Keratinocyte (primary cell): ENCODE results near the gene OXCT1. TPM values are rescaled to one million over a fixed set of nuclear protein-coding genes. Genes with fewer than 3 reads are reported as not detected.

Experiments used
- DNase-seq: peaks from one replicate; pipeline ENCODE4 v3.0.0-alpha.2; 2011; ENCODE audit warnings: low read depth, missing footprints, low spot score
- FAIRE-seq: peaks from 2 replicates; lab custom pipeline; 2011; peaks lifted over from hg19 to GRCh38; lab: Jason Lieb, UNC
- H2AFZ ChIP-seq: 2 replicates; pipeline ENCODE4 v1.6.0; 2012; ENCODE audit warnings: low read length, control low read depth, inconsistent platforms; ENCODE audit not compliant: control insufficient read depth
- H3K27ac ChIP-seq: 2 replicates; pipeline ENCODE4 v1.5.1; 2011; ENCODE audit warnings: low read length; ENCODE audit not compliant: control insufficient read depth, insufficient read depth
- H3K27me3 ChIP-seq: 3 replicates; pipeline ENCODE4 v1.6.0; 2011; ENCODE audit warnings: low read length; ENCODE audit not compliant: control insufficient read depth, insufficient read depth; ENCODE audit errors: extremely low read depth
- H3K36me3 ChIP-seq, 2 experiments: 2 replicates in 1 of 2; 3 replicates in 1 of 2; pipeline ENCODE4 v1.5.1; 2011; ENCODE audit warnings: low read length in 2 of 2, mild to moderate bottlenecking in 1 of 2; ENCODE audit not compliant: control insufficient read depth in 2 of 2, insufficient read depth in 2 of 2; ENCODE audit errors: extremely low read depth in 1 of 2
- H3K4me1 ChIP-seq: 3 replicates; pipeline ENCODE4 v1.5.1; 2011; ENCODE audit warnings: low read length; ENCODE audit not compliant: control insufficient read depth, insufficient read depth; ENCODE audit errors: extremely low read depth
- H3K4me2 ChIP-seq: 3 replicates; pipeline ENCODE4 v1.6.0; 2011; ENCODE audit warnings: low read depth, low read length; ENCODE audit not compliant: control insufficient read depth, insufficient read depth; ENCODE audit errors: extremely low read depth
- H3K4me3 ChIP-seq, 3 experiments: fragments of 200-600 bp in 1 of 3; sonication (generic) in 1 of 3; 2 replicates in 2 of 3; 3 replicates in 1 of 3; pipeline ENCODE4 v1.5.1; 2011 to 2016; ENCODE audit warnings: low read length in 3 of 3, mild to moderate bottlenecking in 3 of 3, control low read depth in 2 of 3, inconsistent platforms in 1 of 3, low read depth in 1 of 3, mixed read lengths in 1 of 3, mixed run types in 1 of 3, moderate library complexity in 1 of 3; ENCODE audit not compliant: control insufficient read depth in 2 of 3, insufficient read depth in 2 of 3; ENCODE audit errors: extremely low read depth in 1 of 3
- H3K79me2 ChIP-seq: 2 replicates; pipeline ENCODE4 v1.6.0; 2012; ENCODE audit warnings: low read length; ENCODE audit not compliant: control insufficient read depth, insufficient read depth
- H3K9ac ChIP-seq: 3 replicates; pipeline ENCODE4 v1.6.0; 2011; ENCODE audit warnings: low read length; ENCODE audit not compliant: control insufficient read depth, insufficient read depth; ENCODE audit errors: extremely low read depth
- H3K9me1 ChIP-seq: 3 replicates; pipeline ENCODE4 v1.6.0; 2011; ENCODE audit warnings: low read length; ENCODE audit not compliant: control insufficient read depth, insufficient read depth; ENCODE audit errors: extremely low read depth
- H3K9me3 ChIP-seq: 2 replicates; pipeline ENCODE4 v1.5.1; 2012; ENCODE audit warnings: low read depth, low read length; ENCODE audit not compliant: control insufficient read depth
- H4K20me1 ChIP-seq: 3 replicates; pipeline ENCODE4 v1.6.0; 2011; ENCODE audit warnings: low read length; ENCODE audit not compliant: control insufficient read depth, insufficient read depth; ENCODE audit errors: extremely low read depth
- CTCF ChIP-seq, 3 experiments: IDR thresholded peaks in 1 of 3; conservative IDR thresholded peaks in 1 of 3; optimal IDR thresholded peaks in 1 of 3; 2 replicates in 2 of 3; 3 replicates in 1 of 3; pipeline versions ENCODE3 to v1.5.1; 2011; ENCODE audit warnings: low read length in 3 of 3, mild to moderate bottlenecking in 3 of 3, moderate library complexity in 2 of 3, control low read depth in 1 of 3, inconsistent platforms in 1 of 3; ENCODE audit not compliant: insufficient read depth in 2 of 3; ENCODE audit errors: extremely low read depth in 1 of 3
- EZH2 ChIP-seq: IDR thresholded peaks from one replicate; pipeline ENCODE4 v1.6.1; 2012; ENCODE audit warnings: inconsistent platforms, mild to moderate bottlenecking, low read length, moderate library complexity
- dilution Hi-C: fragments of 300-500 bp; cut with MboI; formaldehyde crosslinking; loops from one replicate; pipeline ENCODE4 v1.7.0; 2020; ENCODE audit warnings: low sequenced_read_pairs; ENCODE audit not compliant: extremely low pct_ligation_motif_present
- polyA plus RNA-seq, 5 experiments: library from polyadenylated mRNA; depleted of rRNA in 3 of 5; stranded (reverse) in 3 of 5; stranded (forward) in 1 of 5; unstranded in 1 of 5; fragments of >200 nt; gene quantifications; 1 replicate in 1 of 5; 2 replicates in 3 of 5; 3 replicates in 1 of 5; pipeline versions ENCODE4 v1.2.1 to v1.2.3, GENCODE V29; 2011 to 2012; ENCODE audit warnings: missing spikeins in 2 of 5, low read depth in 1 of 5, low replicate concordance in 1 of 5

Gene OXCT1
- polyA plus RNA-seq, 1 donor (not counting 4 experiments of a cell fraction or from before 2014, with no cell fraction given) = 34.0 TPM

GRCh38 chr5:41812156-41812555 lies 58.1 kb downstream of the OXCT1 start:
- Histone ChIP-seq H3K27ac (no peak overlapping the region), H3K27me3 (no peaks in the 10 kb centered on the region), H3K9me3 (no peaks in the 10 kb centered on the region), H3K4me3 (no peak overlapping the region), H3K9ac (no peak overlapping the region), H2AFZ (no peak overlapping the region), H3K4me2 (no peak overlapping the region), H3K79me2 (no peaks in the 10 kb centered on the region), H3K36me3 (peaks cover 0 to 3% of the 10 kb centered on the region in 2 experiments), H3K4me1 (peaks cover 4% of the 10 kb centered on the region), H3K9me1 (no peaks in the 10 kb centered on the region), H4K20me1 (no peaks in the 10 kb centered on the region)
- dilution Hi-C loops = no loop called here
- TF ChIP-seq CTCF (optimal IDR thresholded peaks at IDR 0.05 in 1 of 3, IDR thresholded peaks at IDR 0.05 in 1 of 3, conservative IDR thresholded peaks at IDR 0.05 in 1 of 3; ENCODE audit: extremely low read depth in 1 of 3, insufficient read depth in 2 of 3, low read length in 3 of 3) = no peak
- TF ChIP-seq EZH2 = no peak
- DNase-seq = no peak
- no peak for FAIRE-seq

GRCh38 chr5:41809128-41809527 lies 61.1 kb downstream of the OXCT1 start:
- H3K36me3 ChIP-seq = peaks cover 2 to 9% of the 10 kb centered on the region in 2 experiments
- no peaks in the 10 kb centered on the region for H4K20me1 ChIP-seq
- no peaks in the 10 kb centered on the region for H3K4me1 ChIP-seq
- no peaks in the 10 kb centered on the region for H3K9me1 ChIP-seq
- no peak overlapping the region for H3K9ac ChIP-seq
- H3K27me3 ChIP-seq = no peaks in the 10 kb centered on the region
- TF ChIP-seq EZH2 (no peak), CTCF (optimal IDR thresholded peaks at IDR 0.05 in 1 of 3, IDR thresholded peaks at IDR 0.05 in 1 of 3, conservative IDR thresholded peaks at IDR 0.05 in 1 of 3; ENCODE audit: extremely low read depth in 1 of 3, insufficient read depth in 2 of 3, low read length in 3 of 3) (no peak)
- no peak overlapping the region for H2AFZ ChIP-seq
- DNase-seq (no peak), FAIRE-seq (no peak)
- no peak overlapping the region for H3K4me2 ChIP-seq
- H3K9me3 ChIP-seq = no peaks in the 10 kb centered on the region
- no peak overlapping the region for H3K27ac ChIP-seq
- H3K4me3 ChIP-seq = no peak overlapping the region
- dilution Hi-C loops = no loop called here
- no peaks in the 10 kb centered on the region for H3K79me2 ChIP-seq
